ENCODE measurements around the gene APLF. TPM values are rescaled to one million over a fixed set of nuclear protein-coding genes. Genes with fewer than 3 reads are reported as not detected.
"Not testable (repeated sequence)": the region's sequence is repeated elsewhere in the genome, so short reads cannot be mapped to it uniquely, and the experiment has no call there.

The APLF gene
- total RNA-seq, 1 donor from 2014 or later = 3.0 TPM

- Mint-ChIP-seq H3K4me1 (ENCODE audit: low read depth) (peaks cover 8% of the 10 kb centered on the region), H3K27me3 (ENCODE audit: insufficient read depth) (peaks cover 4% of the 10 kb centered on the region), H3K4me3 (no peak overlapping the region), H3K36me3 (ENCODE audit: low read depth) (no peaks in the 10 kb centered on the region), H3K9me3 (no peaks in the 10 kb centered on the region), H3K27ac (no peak overlapping the region)
- intact Hi-C loops (cut with micrococcal nuclease) = no loop called here
- no peak for DNase-seq (ENCODE audit: low spot score)
Observed at GRCh38 chr2:68429311-68429826, 38.0 kb upstream of the APLF start.

- Mint-ChIP-seq H3K36me3 (ENCODE audit: low read depth) (peaks cover 1% of the 10 kb centered on the region), H3K27ac (no peak overlapping the region), H3K9me3 (no peaks in the 10 kb centered on the region), H3K27me3 (ENCODE audit: insufficient read depth) (peaks cover 7% of the 10 kb centered on the region), H3K4me1 (ENCODE audit: low read depth) (peaks cover 8% of the 10 kb centered on the region), H3K4me3 (no peak overlapping the region)
- intact Hi-C loops (cut with micrococcal nuclease) = no loop called here
- no peak for DNase-seq (ENCODE audit: low spot score)
Observed at GRCh38 chr2:68431316-68431972, 35.9 kb upstream of the APLF start.

GRCh38 chr2:68432696-68433658, 34.4 kb upstream of the APLF start:
- H3K9me3 Mint-ChIP-seq = no peaks in the 10 kb centered on the region

GRCh38 chr2:68434981-68435380, 32.4 kb upstream of the APLF start:
- intact Hi-C loops (cut with micrococcal nuclease) = no loop called here
- peaks cover 7% of the 10 kb centered on the region for H3K27me3 Mint-ChIP-seq (ENCODE audit: insufficient read depth)
- H3K36me3 Mint-ChIP-seq (ENCODE audit: low read depth) = peaks cover 1% of the 10 kb centered on the region
- H3K4me3 Mint-ChIP-seq = no peak overlapping the region
- no peak overlapping the region for H3K27ac Mint-ChIP-seq
- peaks cover 10% of the 10 kb centered on the region for H3K4me1 Mint-ChIP-seq (ENCODE audit: low read depth)
- no peaks in the 10 kb centered on the region for H3K9me3 Mint-ChIP-seq
- DNase-seq (ENCODE audit: low spot score) = no peak

More at GRCh38 chr2:68432696-68433658, 34.4 kb upstream of the APLF start:
- H3K4me3 Mint-ChIP-seq = no peak overlapping the region
- H3K36me3 Mint-ChIP-seq (ENCODE audit: low read depth) = peaks cover 1% of the 10 kb centered on the region
- no peaks in the 10 kb centered on the region for H3K4me1 Mint-ChIP-seq (ENCODE audit: low read depth)
- no peak overlapping the region for H3K27ac Mint-ChIP-seq
- DNase-seq (ENCODE audit: low spot score) = no peak
- H3K27me3 Mint-ChIP-seq (ENCODE audit: insufficient read depth) = peaks cover 7% of the 10 kb centered on the region
- intact Hi-C loops (cut with micrococcal nuclease) = no loop called here

- DNase-seq (ENCODE audit: low spot score) = no peak
- H3K27ac Mint-ChIP-seq = no peak overlapping the region
- peaks cover 16% of the 10 kb centered on the region for H3K4me1 Mint-ChIP-seq (ENCODE audit: low read depth)
- H3K9me3 Mint-ChIP-seq = no peaks in the 10 kb centered on the region
- H3K36me3 Mint-ChIP-seq (ENCODE audit: low read depth) = peaks cover 1% of the 10 kb centered on the region
- intact Hi-C loops (cut with micrococcal nuclease) = no loop called here
- no peak overlapping the region for H3K4me3 Mint-ChIP-seq
- H3K27me3 Mint-ChIP-seq (ENCODE audit: insufficient read depth) = peaks cover 4% of the 10 kb centered on the region
Observed at GRCh38 chr2:68435615-68436014, 31.8 kb upstream of the APLF start.

GRCh38 chr2:68436270-68436669, 31.1 kb upstream of the APLF start:
- Mint-ChIP-seq H3K4me3 (no peak overlapping the region), H3K27ac (no peak overlapping the region), H3K4me1 (ENCODE audit: low read depth) (peaks cover 23% of the 10 kb centered on the region), H3K27me3 (ENCODE audit: insufficient read depth) (peaks cover 4% of the 10 kb centered on the region), H3K36me3 (ENCODE audit: low read depth) (peaks cover 1% of the 10 kb centered on the region), H3K9me3 (no peaks in the 10 kb centered on the region)
- no peak for DNase-seq (ENCODE audit: low spot score)
- intact Hi-C loops (cut with micrococcal nuclease) = no loop called here

GRCh38 chr2:68438455-68439303, 28.7 kb upstream of the APLF start:
- Mint-ChIP-seq H3K9me3 (no peaks in the 10 kb centered on the region), H3K27me3 (ENCODE audit: insufficient read depth) (peaks cover 4% of the 10 kb centered on the region), H3K27ac (no peak overlapping the region), H3K4me1 (ENCODE audit: low read depth) (peaks cover 31% of the 10 kb centered on the region), H3K36me3 (ENCODE audit: low read depth) (peaks cover 1% of the 10 kb centered on the region), H3K4me3 (no peak overlapping the region)
- DNase-seq (ENCODE audit: low spot score) = no peak
- intact Hi-C loops (cut with micrococcal nuclease) = no loop called here

- H3K4me1 Mint-ChIP-seq (ENCODE audit: low read depth) = peaks cover 31% of the 10 kb centered on the region
- peak overlapping the region; percentile 55 for H3K4me3 Mint-ChIP-seq
- H3K27me3 Mint-ChIP-seq (ENCODE audit: insufficient read depth) = peaks cover 10% of the 10 kb centered on the region
- H3K27ac Mint-ChIP-seq = peak overlapping the region; percentile 88
- H3K36me3 Mint-ChIP-seq (ENCODE audit: low read depth) = no peaks in the 10 kb centered on the region
- DNase-seq (ENCODE audit: low spot score) = peak; percentile 76
- intact Hi-C loops (cut with micrococcal nuclease) = loop anchor here (1.0 to 2.0 kb wide), 10 partner anchors 17 to 319 kb away; partner anchors contain the start of genes APLF and FBXO48
- no peaks in the 10 kb centered on the region for H3K9me3 Mint-ChIP-seq
Observed at GRCh38 chr2:68441179-68441993, 26.0 kb upstream of the APLF start.

GRCh38 chr2:68441994-68442322, 25.4 kb upstream of the APLF start:
- H3K27me3 Mint-ChIP-seq (ENCODE audit: insufficient read depth) = peaks cover 10% of the 10 kb centered on the region
- no peak for DNase-seq (ENCODE audit: low spot score)
- no peak overlapping the region for H3K27ac Mint-ChIP-seq
- no peaks in the 10 kb centered on the region for H3K9me3 Mint-ChIP-seq
- intact Hi-C loops (cut with micrococcal nuclease) = loop anchor here (1.0 to 2.0 kb wide), 10 partner anchors 18 to 320 kb away; partner anchors contain the start of genes APLF and FBXO48
- H3K36me3 Mint-ChIP-seq (ENCODE audit: low read depth) = no peaks in the 10 kb centered on the region
- no peak overlapping the region for H3K4me3 Mint-ChIP-seq
- H3K4me1 Mint-ChIP-seq (ENCODE audit: low read depth) = peaks cover 31% of the 10 kb centered on the region

- DNase-seq (ENCODE audit: low spot score); intact Hi-C loops (cut with micrococcal nuclease): not testable (repeated sequence)
Observed at GRCh38 chr2:68446425-68446824, 21.0 kb upstream of the APLF start.

GRCh38 chr2:68447118-68447517, 20.3 kb upstream of the APLF start:
- Mint-ChIP-seq H3K27ac (peak overlapping the region; percentile 5), H3K4me1 (ENCODE audit: low read depth) (no peaks in the 10 kb centered on the region), H3K4me3 (no peak overlapping the region), H3K36me3 (ENCODE audit: low read depth) (no peaks in the 10 kb centered on the region), H3K9me3 (no peaks in the 10 kb centered on the region), H3K27me3 (ENCODE audit: insufficient read depth) (peaks cover 8% of the 10 kb centered on the region)
- intact Hi-C loops (cut with micrococcal nuclease) = no loop called here
- DNase-seq (ENCODE audit: low spot score) = no peak

More at GRCh38 chr2:68446425-68446824, 21.0 kb upstream of the APLF start:
- not testable (repeated sequence) for H3K36me3 Mint-ChIP-seq (ENCODE audit: low read depth); H3K4me1 Mint-ChIP-seq (ENCODE audit: low read depth); H3K9me3 Mint-ChIP-seq; H3K27me3 Mint-ChIP-seq (ENCODE audit: insufficient read depth); H3K27ac Mint-ChIP-seq; H3K4me3 Mint-ChIP-seq

All from activated T-helper 1 cell treated with anti-CD3 and anti-CD28 coated beads, Interleukin-12 subunit alpha, Interleukin-12 subunit beta, Interleukin-2, Interleukin-4 antibody, amounts not matched to agents 30 ng/mL and 10 ng/mL and 1 ng/mL, durations not matched to agents 14 hours and 24 hours and 36 hours (primary cell).